Left colon (tissue), 2 donors: ENCODE measurements around the gene TERB2. TPM values are rescaled to one million over a fixed set of nuclear protein-coding genes. Genes with fewer than 3 reads are reported as not detected.
"Not testable (repeated sequence)": the region's sequence is repeated elsewhere in the genome, so short reads cannot be mapped to it uniquely, and the experiment has no call there.

ENCODE experiments used
- ATAC-seq: fragments of 200-7000 bp; cut with Tn5 transposase; one replicate; pipeline ENCODE4 v1.9.1; 2020; ENCODE audit warnings: mild to moderate bottlenecking, moderate library complexity
- DNase-seq, 2 donors: peaks; one replicate each; pipeline ENCODE4 v3.0.0-alpha.2; 2020
- intact Hi-C, 2 donors: fragments of 100-400 bp; cut with DNase I in 1 of 2; cut with micrococcal nuclease in 1 of 2; formaldehyde crosslinking; loops; one replicate each; pipeline versions ENCODE4 v1.11.2 to v1.14.0; 2022; cut with DNase I, micrococcal nuclease
- long read RNA-seq: library from polyadenylated mRNA; unstranded; transcript quantifications from one replicate; pipeline ENCODE4 v2.0.0, GENCODE V29; 2021
- total RNA-seq, 2 donors: library from RNA; stranded (reverse); fragmentation: NEBNext Ultra II Directional; extraction: Animal tissue kit (Norgen Biotek cat#: 25700); gene quantifications; one replicate each; pipeline ENCODE4 v1.2.1, GENCODE V29; 2021
- donor health status: DM: no; HTN: no; CAD: no.
- donor health status: DM: yes; HTN: yes; CAD: no.

TERB2 gene
- not detected for total RNA-seq
- long read RNA-seq = 0 reads

GRCh38 chr15:44956388-44956787 is at the start of gene TERB2:
TSS of gene TERB2 (plus strand) at chr15:44956687. CDS start at chr15:44956719, 32 bp downstream.
- intact Hi-C loops = no loop called here
- no peak for DNase-seq
- ATAC-seq = no peak

GRCh38 chr15:44909423-44909822 is 47.1 kb upstream of the TERB2 start:
- intact Hi-C loops = no loop called here
- DNase-seq (no peak), ATAC-seq (no peak)

DNA sequence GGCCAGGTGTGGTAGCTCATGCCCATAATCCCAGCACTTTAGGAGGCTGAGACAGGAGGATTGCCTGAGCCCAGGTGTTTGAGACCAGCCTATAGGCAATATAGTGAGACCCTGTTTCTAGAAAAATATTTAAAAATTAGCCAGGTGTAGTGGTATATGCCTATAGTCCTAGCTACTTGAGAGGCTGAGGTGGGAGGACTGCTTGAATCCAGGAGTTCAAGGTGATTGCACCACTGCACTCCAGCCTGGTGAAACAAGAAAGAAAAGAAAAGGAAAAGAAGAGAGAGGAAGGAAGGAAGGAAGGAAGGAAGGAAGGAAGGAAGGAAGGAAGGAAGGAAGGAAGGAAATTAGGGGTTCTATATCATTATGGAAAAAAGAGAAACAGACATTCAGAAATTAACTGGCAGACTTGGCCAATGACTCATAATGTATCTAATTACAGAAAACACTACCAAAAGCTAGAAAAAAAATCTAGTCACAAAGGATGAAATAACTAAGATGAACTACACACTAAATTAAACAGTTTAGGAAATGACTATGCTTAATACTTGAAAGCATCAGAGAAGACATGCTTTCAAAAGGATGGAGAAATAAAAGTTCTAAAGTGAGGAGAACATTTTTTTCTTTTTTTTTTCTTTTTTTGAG is 45.4 kb upstream of the TERB2 start:
- intact Hi-C loops = no loop called here
- ATAC-seq (no peak), DNase-seq (no peak)

DNA sequence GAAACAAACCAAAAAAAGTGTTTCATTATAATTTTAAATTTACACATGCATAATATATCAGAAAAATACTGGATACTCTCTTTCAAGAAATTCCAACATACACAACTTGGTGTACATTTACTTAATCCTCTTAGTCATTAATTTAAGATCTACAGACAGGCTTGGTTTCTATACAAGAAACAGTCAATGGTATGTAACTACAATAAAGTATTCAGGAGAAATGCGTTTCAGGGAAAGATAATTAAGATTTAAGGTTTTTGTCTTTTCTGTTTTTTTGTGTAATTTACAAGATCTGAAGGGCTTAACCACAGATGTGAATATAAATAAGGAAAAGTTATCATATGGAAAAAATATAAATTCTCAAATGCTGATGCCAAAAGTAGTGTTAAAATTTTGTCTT is 44.3 kb upstream of the TERB2 start:
- intact Hi-C loops, DNase-seq, ATAC-seq: not testable (repeated sequence)

- ATAC-seq, DNase-seq, intact Hi-C loops: not testable (repeated sequence)
Measured at GRCh38 chr15:44912974-44913448, 43.5 kb upstream of the TERB2 start.

DNA sequence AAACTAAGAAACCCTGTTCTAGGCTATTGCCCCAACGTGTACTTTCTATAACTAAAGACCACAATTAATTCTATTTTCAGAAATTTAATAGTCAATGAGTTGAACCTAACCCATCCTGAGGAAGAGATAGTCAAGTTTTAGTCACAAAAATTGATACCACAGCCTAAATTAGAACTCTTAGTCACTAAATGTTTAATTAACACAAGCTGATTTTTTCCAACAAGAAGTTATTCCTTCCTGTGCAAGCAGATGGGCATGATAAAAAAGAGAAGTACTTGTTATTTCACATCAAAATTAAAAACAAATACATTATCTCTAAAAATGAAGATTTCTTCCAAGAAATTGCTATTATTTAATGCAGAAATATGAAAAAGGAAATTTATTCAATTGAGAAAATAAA is 38.4 kb upstream of the TERB2 start:
- DNase-seq (no peak), ATAC-seq (no peak)
- intact Hi-C loops = no loop called here

GRCh38 chr15:44928658-44929057 is 27.8 kb upstream of the TERB2 start:
- DNase-seq, intact Hi-C loops, ATAC-seq: not testable (repeated sequence)

DNA sequence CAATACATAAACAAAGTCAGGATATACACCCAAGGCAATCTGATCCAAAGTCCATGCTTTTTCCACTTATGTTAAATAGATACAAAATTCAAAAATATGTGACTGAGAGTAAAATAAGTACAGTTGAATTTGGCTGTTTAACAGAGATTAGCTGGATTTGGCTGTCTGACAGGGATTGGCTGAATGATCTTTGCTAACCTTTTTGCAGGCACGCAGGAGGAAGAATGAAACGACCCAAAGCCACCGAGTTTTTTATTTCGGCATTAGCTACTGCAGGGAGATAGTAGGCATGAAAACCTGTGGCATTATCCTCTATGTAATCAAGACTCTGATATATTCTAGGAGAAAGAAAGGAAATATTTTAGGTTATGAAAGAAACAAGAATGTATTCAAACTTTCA is 26.2 kb upstream of the TERB2 start:
- DNase-seq, intact Hi-C loops, ATAC-seq: not testable (repeated sequence)

GRCh38 chr15:44958302-44958701 is 1.8 kb downstream of the TERB2 start:
- ATAC-seq, DNase-seq, intact Hi-C loops: not testable (repeated sequence)

GRCh38 chr15:44968475-44968874 is 12.0 kb downstream of the TERB2 start:
- ATAC-seq (no peak), DNase-seq (no peak)
- intact Hi-C loops = loop anchor here in 1 of 2 donors (5.0 kb wide), 1 partner anchor 69 kb away; no protein-coding TSS in a partner anchor

GRCh38 chr15:44971036-44971435 is 14.5 kb downstream of the TERB2 start:
- no peak for DNase-seq
- intact Hi-C loops = no loop called here
- no peak for ATAC-seq

DNA sequence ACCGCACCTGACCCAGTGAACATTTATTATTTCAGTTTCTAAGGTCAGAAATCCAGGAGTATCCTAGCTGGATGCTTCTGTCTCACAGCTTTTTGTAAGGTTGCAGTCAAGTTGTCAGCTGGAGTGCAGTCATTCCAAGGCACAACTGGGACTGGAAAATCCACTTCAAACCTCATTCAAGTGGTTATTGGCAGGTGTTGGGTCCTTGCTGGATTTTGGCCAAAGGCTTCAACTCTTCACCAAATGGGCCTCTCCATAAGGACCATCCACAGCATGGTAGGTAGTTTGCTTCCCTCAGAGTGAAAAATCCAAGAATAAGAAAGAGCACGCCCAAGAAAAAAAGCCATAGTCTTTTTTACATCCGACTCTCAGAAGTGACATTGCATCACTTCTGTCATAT is 19.7 kb downstream of the TERB2 start:
- DNase-seq, ATAC-seq, intact Hi-C loops: not testable (repeated sequence)

- ATAC-seq, intact Hi-C loops, DNase-seq: not testable (repeated sequence)
Measured at GRCh38 chr15:44977781-44978180, 21.3 kb downstream of the TERB2 start.

DNA sequence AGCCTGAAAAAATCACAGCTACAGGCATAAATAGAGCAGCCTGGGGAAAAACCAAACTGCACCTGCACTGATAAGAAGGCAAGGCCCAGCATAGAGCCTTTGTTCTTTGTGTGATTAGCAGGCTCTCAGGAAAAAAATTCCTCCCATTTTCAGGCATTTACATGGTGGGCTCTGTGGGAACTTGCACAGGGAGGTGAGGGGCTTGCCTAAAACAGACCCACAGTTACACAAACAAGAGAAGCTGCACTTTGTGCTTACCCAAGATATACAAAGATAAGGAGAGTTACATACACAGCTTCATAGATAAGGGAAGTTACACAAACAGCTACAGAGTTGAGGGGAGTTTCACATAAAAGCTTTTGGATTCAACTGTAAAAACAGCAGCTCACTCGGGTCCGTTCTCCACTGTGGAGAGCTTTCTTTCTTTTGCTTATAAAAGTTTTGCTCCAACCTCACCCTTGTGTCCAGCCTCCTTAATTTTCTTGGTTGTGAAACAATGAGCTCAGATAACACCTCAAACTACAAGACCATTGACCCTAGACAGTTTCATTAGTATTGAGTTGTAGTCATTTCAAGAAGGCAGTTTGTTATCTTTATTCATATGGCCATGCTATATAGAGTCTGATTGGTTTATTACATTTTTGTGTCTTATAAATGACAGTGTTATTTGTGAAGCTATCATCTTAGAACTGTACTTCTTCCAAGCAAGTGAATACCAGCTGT is 23.3 kb downstream of the TERB2 start:
- intact Hi-C loops, DNase-seq: not testable (repeated sequence)
- ATAC-seq = peak; percentile 20

- intact Hi-C loops, ATAC-seq, DNase-seq: not testable (repeated sequence)
Measured at GRCh38 chr15:44984144-44984543, 27.7 kb downstream of the TERB2 start.

GRCh38 chr15:44986346-44987055 is 30.0 kb downstream of the TERB2 start:
- intact Hi-C loops, ATAC-seq, DNase-seq: not testable (repeated sequence)

DNA sequence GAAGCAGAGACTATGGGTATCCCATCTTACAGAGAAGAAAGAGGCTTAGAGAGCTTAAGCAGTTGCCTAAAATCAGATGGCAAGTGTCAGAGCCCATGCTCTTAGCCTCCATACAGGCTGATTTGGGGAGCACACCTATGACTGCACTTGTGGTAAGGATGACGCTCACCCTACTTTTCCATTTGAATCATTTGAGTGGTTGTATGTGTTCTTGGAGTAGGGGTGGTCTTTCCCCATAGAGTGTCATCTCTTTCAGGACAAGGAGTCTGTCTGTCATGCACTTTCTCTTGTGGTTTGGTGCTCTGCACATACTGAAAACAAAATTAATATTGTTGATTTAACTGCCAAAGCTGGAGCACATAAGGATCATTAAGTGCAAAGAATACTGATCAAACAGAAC is 31.2 kb downstream of the TERB2 start:
- DNase-seq, ATAC-seq, intact Hi-C loops: not testable (repeated sequence)

- ATAC-seq, intact Hi-C loops, DNase-seq: not testable (repeated sequence)
Measured at GRCh38 chr15:44988184-44988869, 31.8 kb downstream of the TERB2 start.

DNA sequence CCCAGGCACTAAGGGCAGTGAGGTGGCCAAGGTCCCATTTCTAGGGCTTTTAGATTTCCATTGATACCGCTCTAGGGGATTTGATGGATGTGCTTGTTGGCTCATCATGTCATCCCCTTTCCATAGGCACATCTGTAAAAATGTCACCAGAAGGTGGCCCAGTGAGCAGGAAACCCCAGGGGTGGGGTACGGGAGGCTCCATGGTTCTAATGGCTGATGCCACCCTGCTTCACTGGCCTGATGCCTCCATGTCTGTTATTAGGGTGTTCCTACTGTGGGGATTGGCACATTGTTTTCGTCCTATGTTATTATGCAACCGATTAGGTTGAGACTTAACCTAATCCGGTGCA is 32.4 kb downstream of the TERB2 start:
- ATAC-seq, DNase-seq, intact Hi-C loops: not testable (repeated sequence)
